IMR-90 (cell line): ENCODE measurements around the gene ALS2CL.

ENCODE experiments used
- CTCF ChIP-seq: conservative IDR thresholded peaks from 2 replicates; pipeline ENCODE4 v1.5.1; 2012; ENCODE audit warnings: mild to moderate bottlenecking, low read depth, low read length, improper control_type of control experiment
- RCOR1 ChIP-seq: IDR thresholded peaks from 2 replicates; pipeline ENCODE4 v1.6.1; 2012; ENCODE audit warnings: mild to moderate bottlenecking, low read length, improper control_type of control experiment; ENCODE audit not compliant: insufficient replicate concordance
- RFX5 ChIP-seq: IDR thresholded peaks from 2 replicates; pipeline ENCODE4 v1.8.0; 2012; ENCODE audit warnings: low read depth, mild to moderate bottlenecking, low read length, moderate library complexity

- TF ChIP-seq CTCF (no peak), RCOR1 (no peak), RFX5 (no peak)
These were observed 16.2 kb upstream of the ALS2CL start for GRCh38 chr3:46709721-46710120.
